ENCODE results near the gene AK4. TPM values are rescaled to one million over a fixed set of nuclear protein-coding genes. Genes with fewer than 3 reads are reported as not detected.
"Not testable (repeated sequence)": the region's sequence is repeated elsewhere in the genome, so short reads cannot be mapped to it uniquely, and the experiment has no call there.

Gene AK4
- total RNA-seq (12.5 TPM), polyA plus RNA-seq (36.1 TPM)

GRCh38 chr1:65148178-65148547, at the start of gene AK4:
AK4 (plus strand) TSS chr1:65148203; CDS start chr1:65148408, 205 bp downstream.
- not testable (repeated sequence) for H3K4me1 ChIP-seq (ENCODE audit: insufficient read depth); DNase-seq (ENCODE audit: extremely low spot score); H3K36me3 ChIP-seq (ENCODE audit: insufficient read depth)
- Histone ChIP-seq H3K4me3 (ENCODE audit: low read depth, low read length) (peak within 1 kb of the TSS; percentile 76), H3K27ac (ENCODE audit: low read depth) (peak within 1 kb of the TSS; percentile 54)
- 0% methylated on average over 14 of the region's 33 CpGs for WGBS

GRCh38 chr1:65103807-65104206, 44.2 kb upstream of the AK4 start:
- H3K27ac ChIP-seq (ENCODE audit: low read depth), result no peak overlapping the region
- no peaks in the 10 kb centered on the region for H3K36me3 ChIP-seq (ENCODE audit: insufficient read depth)
- DNase-seq (ENCODE audit: extremely low spot score), result no peak
- H3K4me1 ChIP-seq (ENCODE audit: insufficient read depth), result no peaks in the 10 kb centered on the region
- 94% methylated on average over 3 of the region's 3 CpGs for WGBS
- no peak overlapping the region for H3K4me3 ChIP-seq (ENCODE audit: low read depth, low read length)

GRCh38 chr1:65104854-65105534, 43.0 kb upstream of the AK4 start:
- H3K4me3 ChIP-seq (ENCODE audit: low read depth, low read length), result no peak overlapping the region
- no peaks in the 10 kb centered on the region for H3K36me3 ChIP-seq (ENCODE audit: insufficient read depth)
- WGBS, result 77% methylated on average over 1 of the region's 1 CpG
- DNase-seq (ENCODE audit: extremely low spot score), result no peak
- no peak overlapping the region for H3K27ac ChIP-seq (ENCODE audit: low read depth)
- no peaks in the 10 kb centered on the region for H3K4me1 ChIP-seq (ENCODE audit: insufficient read depth)

- no peaks in the 10 kb centered on the region for H3K4me1 ChIP-seq (ENCODE audit: insufficient read depth)
- 75% methylated on average over 4 of the region's 4 CpGs for WGBS
- no peaks in the 10 kb centered on the region for H3K36me3 ChIP-seq (ENCODE audit: insufficient read depth)
- DNase-seq (ENCODE audit: extremely low spot score), result no peak
- H3K4me3 ChIP-seq (ENCODE audit: low read depth, low read length), result no peak overlapping the region
- no peak overlapping the region for H3K27ac ChIP-seq (ENCODE audit: low read depth)
Observed at GRCh38 chr1:65105596-65105995, 42.4 kb upstream of the AK4 start.

GRCh38 chr1:65108025-65108642, 39.9 kb upstream of the AK4 start:
- WGBS, result 76% methylated on average over 4 of the region's 4 CpGs
- Histone ChIP-seq H3K4me3 (ENCODE audit: low read depth, low read length) (no peak overlapping the region), H3K4me1 (ENCODE audit: insufficient read depth) (no peaks in the 10 kb centered on the region), H3K27ac (ENCODE audit: low read depth) (no peak overlapping the region), H3K36me3 (ENCODE audit: insufficient read depth) (no peaks in the 10 kb centered on the region)
- DNase-seq (ENCODE audit: extremely low spot score), result no peak

- no peak overlapping the region for H3K27ac ChIP-seq (ENCODE audit: low read depth)
- WGBS, result 73% methylated on average over 4 of the region's 4 CpGs
- H3K4me3 ChIP-seq (ENCODE audit: low read depth, low read length), result no peak overlapping the region
- no peak for DNase-seq (ENCODE audit: extremely low spot score)
- H3K36me3 ChIP-seq (ENCODE audit: insufficient read depth), result no peaks in the 10 kb centered on the region
- no peaks in the 10 kb centered on the region for H3K4me1 ChIP-seq (ENCODE audit: insufficient read depth)
Observed at GRCh38 chr1:65109487-65109886, 38.5 kb upstream of the AK4 start.

GRCh38 chr1:65112811-65113210, 35.2 kb upstream of the AK4 start:
- DNase-seq (ENCODE audit: extremely low spot score), result no peak
- WGBS, result 47% methylated on average over 3 of the region's 3 CpGs
- no peaks in the 10 kb centered on the region for H3K36me3 ChIP-seq (ENCODE audit: insufficient read depth)
- H3K27ac ChIP-seq (ENCODE audit: low read depth), result no peak overlapping the region
- H3K4me3 ChIP-seq (ENCODE audit: low read depth, low read length), result no peak overlapping the region
- no peaks in the 10 kb centered on the region for H3K4me1 ChIP-seq (ENCODE audit: insufficient read depth)

GRCh38 chr1:65113298-65113697, 34.7 kb upstream of the AK4 start:
- whole genome bisulfite sequencing, result 19% methylated on average over 2 of the region's 2 CpGs

GRCh38 chr1:65114322-65114721, 33.7 kb upstream of the AK4 start:
- no peaks in the 10 kb centered on the region for H3K36me3 ChIP-seq (ENCODE audit: insufficient read depth)
- peak; percentile 6 for DNase-seq (ENCODE audit: extremely low spot score)
- no peak overlapping the region for H3K4me3 ChIP-seq (ENCODE audit: low read depth, low read length)
- H3K27ac ChIP-seq (ENCODE audit: low read depth), result no peak overlapping the region
- WGBS, result 33% methylated on average over 4 of the region's 4 CpGs
- H3K4me1 ChIP-seq (ENCODE audit: insufficient read depth), result no peaks in the 10 kb centered on the region

More at GRCh38 chr1:65113298-65113697, 34.7 kb upstream of the AK4 start:
- no peak for DNase-seq (ENCODE audit: extremely low spot score)
- Histone ChIP-seq H3K4me1 (ENCODE audit: insufficient read depth) (no peaks in the 10 kb centered on the region), H3K36me3 (ENCODE audit: insufficient read depth) (no peaks in the 10 kb centered on the region), H3K4me3 (ENCODE audit: low read depth, low read length) (no peak overlapping the region), H3K27ac (ENCODE audit: low read depth) (no peak overlapping the region)

- no peaks in the 10 kb centered on the region for H3K4me1 ChIP-seq (ENCODE audit: insufficient read depth)
- 80% methylated on average over 4 of the region's 4 CpGs for WGBS
- H3K36me3 ChIP-seq (ENCODE audit: insufficient read depth), result no peaks in the 10 kb centered on the region
- DNase-seq (ENCODE audit: extremely low spot score), result no peak
- H3K27ac ChIP-seq (ENCODE audit: low read depth), result no peak overlapping the region
- no peak overlapping the region for H3K4me3 ChIP-seq (ENCODE audit: low read depth, low read length)
Observed at GRCh38 chr1:65119951-65120350, 28.1 kb upstream of the AK4 start.

- H3K36me3 ChIP-seq (ENCODE audit: insufficient read depth); H3K27ac ChIP-seq (ENCODE audit: low read depth); H3K4me1 ChIP-seq (ENCODE audit: insufficient read depth); DNase-seq (ENCODE audit: extremely low spot score); H3K4me3 ChIP-seq (ENCODE audit: low read depth, low read length): not testable (repeated sequence)
- WGBS, result 97% methylated on average over 4 of the region's 4 CpGs
Observed at GRCh38 chr1:65129104-65129503, 18.9 kb upstream of the AK4 start.

- Histone ChIP-seq H3K4me3 (ENCODE audit: low read depth, low read length) (no peak overlapping the region), H3K4me1 (ENCODE audit: insufficient read depth) (no peaks in the 10 kb centered on the region), H3K36me3 (ENCODE audit: insufficient read depth) (no peaks in the 10 kb centered on the region), H3K27ac (ENCODE audit: low read depth) (no peak overlapping the region)
- no peak for DNase-seq (ENCODE audit: extremely low spot score)
- WGBS, result 95% methylated on average over 1 of the region's 1 CpG
Observed at GRCh38 chr1:65138524-65138923, 9.5 kb upstream of the AK4 start.

GRCh38 chr1:65139793-65140192, 8.2 kb upstream of the AK4 start:
- not testable (repeated sequence) for DNase-seq (ENCODE audit: extremely low spot score); H3K36me3 ChIP-seq (ENCODE audit: insufficient read depth); H3K4me1 ChIP-seq (ENCODE audit: insufficient read depth); H3K27ac ChIP-seq (ENCODE audit: low read depth); H3K4me3 ChIP-seq (ENCODE audit: low read depth, low read length)
- 57% methylated on average over 3 of the region's 3 CpGs for WGBS

GRCh38 chr1:65141394-65141793, 6.6 kb upstream of the AK4 start:
- DNase-seq (ENCODE audit: extremely low spot score), result no peak
- 28% methylated on average over 4 of the region's 4 CpGs for WGBS

More at GRCh38 chr1:65141394-65141793, 6.6 kb upstream of the AK4 start:
- Histone ChIP-seq H3K27ac (ENCODE audit: low read depth) (no peak overlapping the region), H3K4me1 (ENCODE audit: insufficient read depth) (no peaks in the 10 kb centered on the region), H3K36me3 (ENCODE audit: insufficient read depth) (no peaks in the 10 kb centered on the region), H3K4me3 (ENCODE audit: low read depth, low read length) (no peak overlapping the region)
